ENCODE results near the gene ZNF385A.

Gene ZNF385A

GRCh38 chr12:54394986-54395385 lies 10.5 kb upstream of the ZNF385A start:
- Histone ChIP-seq H3K9ac (ENCODE audit: low read depth, low read length, poor library complexity, severe bottlenecking) (no peak overlapping the region), H4K20me1 (ENCODE audit: insufficient read depth, low read length, poor library complexity, severe bottlenecking) (peaks cover 2% of the 10 kb centered on the region), H3K4me1 (ENCODE audit: insufficient read depth, low read length, poor library complexity, severe bottlenecking) (peaks cover 8% of the 10 kb centered on the region), H3K4me2 (ENCODE audit: low read depth, low read length, poor library complexity, severe bottlenecking) (no peak overlapping the region), H3K79me2 (ENCODE audit: insufficient read depth, low read length) (no peaks in the 10 kb centered on the region), H3K36me3 (ENCODE audit: insufficient read depth, low read length) (peaks cover 58% of the 10 kb centered on the region), H3K9me3 (ENCODE audit: insufficient read depth, low read depth, low read length) (no peaks in the 10 kb centered on the region), H3F3A (ENCODE audit: low read depth) (0 out of 2 replicates have a peak, but pooled peaks cover 5% of the 10 kb centered on the region), H3K9me2 (replicated peaks; ENCODE audit: low read depth, low read length) (no peaks in the 10 kb centered on the region), H2AFZ (ENCODE audit: low read length) (no peak overlapping the region), H3K27me3 (ENCODE audit: insufficient read depth, low read length, poor library complexity, severe bottlenecking) (no peaks in the 10 kb centered on the region), H3K4me3 (ENCODE audit: low read length, poor library complexity, severe bottlenecking) (no peak overlapping the region)
- TF ChIP-seq EZH2phosphoT487 (IDR thresholded peaks at IDR 0.05; ENCODE audit: borderline replicate concordance) (no peak), CTCF (conservative IDR thresholded peaks at IDR 0.05; ENCODE audit: low read length) (no peak)

- Histone ChIP-seq H3K4me1 (ENCODE audit: insufficient read depth, low read length, poor library complexity, severe bottlenecking) (peaks cover 15% of the 10 kb centered on the region), H4K20me1 (ENCODE audit: insufficient read depth, low read length, poor library complexity, severe bottlenecking) (peaks cover 2% of the 10 kb centered on the region), H3K79me2 (ENCODE audit: insufficient read depth, low read length) (no peaks in the 10 kb centered on the region), H3K9me2 (replicated peaks; ENCODE audit: low read depth, low read length) (no peaks in the 10 kb centered on the region), H3K27me3 (ENCODE audit: insufficient read depth, low read length, poor library complexity, severe bottlenecking) (no peaks in the 10 kb centered on the region), H2AFZ (ENCODE audit: low read length) (no peak overlapping the region), H3K9me3 (ENCODE audit: insufficient read depth, low read depth, low read length) (no peaks in the 10 kb centered on the region), H3K9ac (ENCODE audit: low read depth, low read length, poor library complexity, severe bottlenecking) (no peak overlapping the region), H3K4me3 (ENCODE audit: low read length, poor library complexity, severe bottlenecking) (no peak overlapping the region), H3K36me3 (ENCODE audit: insufficient read depth, low read length) (peaks cover 52% of the 10 kb centered on the region), H3K4me2 (ENCODE audit: low read depth, low read length, poor library complexity, severe bottlenecking) (no peak overlapping the region), H3F3A (ENCODE audit: low read depth) (no peaks in the 10 kb centered on the region)
- TF ChIP-seq EZH2phosphoT487 (IDR thresholded peaks at IDR 0.05; ENCODE audit: borderline replicate concordance) (no peak), CTCF (conservative IDR thresholded peaks at IDR 0.05; ENCODE audit: low read length) (peak; percentile 86)
Measured at GRCh38 chr12:54394281-54394719, 9.8 kb upstream of the ZNF385A start.

- Histone ChIP-seq H2AFZ (ENCODE audit: low read length) (no peak overlapping the region), H3K9me2 (replicated peaks; ENCODE audit: low read depth, low read length) (no peaks in the 10 kb centered on the region), H3K4me3 (ENCODE audit: low read length, poor library complexity, severe bottlenecking) (no peak overlapping the region), H3K9ac (ENCODE audit: low read depth, low read length, poor library complexity, severe bottlenecking) (no peak overlapping the region), H3K4me1 (ENCODE audit: insufficient read depth, low read length, poor library complexity, severe bottlenecking) (peaks cover 20% of the 10 kb centered on the region), H3K36me3 (ENCODE audit: insufficient read depth, low read length) (peaks cover 49% of the 10 kb centered on the region), H4K20me1 (ENCODE audit: insufficient read depth, low read length, poor library complexity, severe bottlenecking) (no peaks in the 10 kb centered on the region), H3K79me2 (ENCODE audit: insufficient read depth, low read length) (no peaks in the 10 kb centered on the region), H3F3A (ENCODE audit: low read depth) (no peaks in the 10 kb centered on the region), H3K9me3 (ENCODE audit: insufficient read depth, low read depth, low read length) (no peaks in the 10 kb centered on the region), H3K4me2 (ENCODE audit: low read depth, low read length, poor library complexity, severe bottlenecking) (no peak overlapping the region), H3K27me3 (ENCODE audit: insufficient read depth, low read length, poor library complexity, severe bottlenecking) (no peaks in the 10 kb centered on the region)
- TF ChIP-seq EZH2phosphoT487 (IDR thresholded peaks at IDR 0.05; ENCODE audit: borderline replicate concordance) (no peak), CTCF (conservative IDR thresholded peaks at IDR 0.05; ENCODE audit: low read length) (no peak)
Measured at GRCh38 chr12:54393743-54394142, 9.2 kb upstream of the ZNF385A start.

Data from Loucy (cell line).